HepG2 (cell line): ENCODE data around the gene EXOC3. TPM values are rescaled to one million over a fixed set of nuclear protein-coding genes. Genes with fewer than 3 reads are reported as not detected.

ENCODE experiments used
- ATAC-seq: fragments of 200-7000 bp; cut with Tn5 transposase; 3 replicates; pipeline ENCODE4 v1.9.1; 2020; ENCODE audit warnings: mild to moderate bottlenecking, moderate library complexity
- BruUV-seq: library from RNA; stranded (reverse); fragments of 400-500 nt; replicated peaks from 2 replicates; lab custom pipeline; 2021; lab: Mats Ljungman, UMichigan
- CTCF ChIA-PET: fragments of 300-600 bp; formaldehyde crosslinking; extraction: SDS; loops from one replicate; lab custom pipeline; 2021; ENCODE audit warnings: low total read pairs, inconsistent platforms, low intra/inter-chr PET ratio; lab: Yijun Ruan, JAX
- POLR2A ChIA-PET: fragments of 350-600 bp; sonication (Branson Sonifier 250); formaldehyde crosslinking; loops from one replicate; lab custom pipeline; 2020; ENCODE audit warnings: antibody characterized with exemption, inconsistent platforms; lab: Yijun Ruan, JAX
- DNase-seq: peaks from one replicate; pipeline ENCODE4 v3.0.0-alpha.2; 2015; ENCODE audit warnings: low spot score
- FAIRE-seq: peaks from 3 replicates; lab custom pipeline; 2011; peaks lifted over from hg19 to GRCh38; lab: Jason Lieb, UNC
- H2AFZ ChIP-seq: one replicate; pipeline ENCODE4 v1.6.1; 2011; ENCODE audit warnings: low read length, inconsistent platforms
- H3K27ac ChIP-seq: fragments of 300-600 bp; 3 replicates; pipeline ENCODE4 v1.8.0; 2011; ENCODE audit warnings: mixed run types, mild to moderate bottlenecking, mixed read lengths, low read length, inconsistent platforms; ENCODE audit not compliant: insufficient read depth; ENCODE audit errors: extremely low read length
- H3K27me3 ChIP-seq, 2 experiments: fragments of 200-600 bp in 1 of 2; 2 replicates in 1 of 2; 3 replicates in 1 of 2; pipeline versions ENCODE4 v1.6.0 to v1.8.0; 2011; ENCODE audit warnings: low read length in 2 of 2, mild to moderate bottlenecking in 2 of 2, moderate library complexity in 2 of 2, inconsistent platforms in 1 of 2; ENCODE audit not compliant: insufficient read depth in 2 of 2, control insufficient read depth in 1 of 2
- H3K36me3 ChIP-seq, 2 experiments: fragments of 200-600 bp in 1 of 2; replicated peaks in 1 of 2; 2 replicates in 1 of 2; 3 replicates in 1 of 2; pipeline versions ENCODE4 v1.5.1 to v1.8.0; 2011; ENCODE audit warnings: low read length in 2 of 2, inconsistent platforms in 1 of 2; ENCODE audit not compliant: insufficient read depth in 2 of 2, control insufficient read depth in 1 of 2
- H3K4me1 ChIP-seq: 2 replicates; pipeline ENCODE4 v1.5.1; 2012; ENCODE audit warnings: low read length, inconsistent platforms; ENCODE audit not compliant: insufficient read depth
- H3K4me2 ChIP-seq: 2 replicates; pipeline ENCODE4 v1.6.0; 2011; ENCODE audit warnings: low read depth, low read length, inconsistent platforms
- H3K4me3 ChIP-seq, 3 experiments: fragments of 200-600 bp in 1 of 3; sonication (generic), shearing (Covaris generic) in 1 of 3; replicated peaks in 1 of 3; 2 replicates each; pipeline ENCODE4 v1.5.1; 2011 to 2016; ENCODE audit warnings: low read length in 3 of 3, inconsistent platforms in 2 of 3, low read depth in 2 of 3, mild to moderate bottlenecking in 2 of 3, control low read depth in 1 of 3, mixed read lengths in 1 of 3; ENCODE audit not compliant: insufficient read depth in 1 of 3
- H3K79me2 ChIP-seq: one replicate; pipeline ENCODE4 v1.6.1; 2011; ENCODE audit warnings: low read length, inconsistent platforms; ENCODE audit not compliant: insufficient read depth
- H3K9ac ChIP-seq: 2 replicates; pipeline ENCODE4 v1.6.0; 2011; ENCODE audit warnings: mild to moderate bottlenecking, low read depth, low read length, inconsistent platforms; ENCODE audit not compliant: insufficient read depth
- H3K9me3 ChIP-seq: 2 replicates; pipeline ENCODE4 v1.5.1; 2012; ENCODE audit warnings: mild to moderate bottlenecking, low read length
- H4K20me1 ChIP-seq: 2 replicates; pipeline ENCODE4 v1.6.0; 2011; ENCODE audit warnings: inconsistent platforms, mild to moderate bottlenecking, low read length, moderate library complexity; ENCODE audit not compliant: insufficient read depth
- MNT ChIP-seq: fragments of 450-650 bp; IDR thresholded peaks from 2 replicates; pipeline ENCODE4 v1.6.1; 2016
- MTERF4 ChIP-seq: sonication (generic); formaldehyde crosslinking; IDR thresholded peaks from 2 replicates; pipeline ENCODE4 v1.8.0; 2023; ENCODE audit warnings: mild to moderate bottlenecking, missing genetic modification reagents
- WGBS: methylation state at CpG from one replicate; pipeline ENCODE4 v1.1.6; 2017; ENCODE audit warnings: low lambda C conversion rate; 5-methylcytosine and 5-hydroxymethylcytosine counted together
- in situ Hi-C: cut with HindIII; loops from 2 replicates; pipeline ENCODE4 v1.10.0; 2017; ENCODE audit warnings: low pct_unique_long_range_greater_than_20kb; ENCODE audit not compliant: extremely low pct_ligation_motif_present
- intact Hi-C: fragments of 100-400 bp; cut with micrococcal nuclease; formaldehyde crosslinking; loops from one replicate; pipeline ENCODE4 v1.10.0; 2022; ENCODE audit not compliant: unreplicated experiment
- polyA plus RNA-seq, 8 experiments: library from polyadenylated mRNA; depleted of rRNA in 3 of 8; stranded (reverse) in 7 of 8; unstranded in 1 of 8; fragments of >200 nt; fragmentation: Illumina TruSeq in 4 of 8; extraction: Trizol in 4 of 8; gene quantifications; 2 replicates each; pipeline versions ENCODE4 v1.2.1 to v1.2.3, GENCODE V29; 2011 to 2016; ENCODE audit warnings: low read depth in 4 of 8, missing spikeins in 1 of 8, mixed read lengths in 1 of 8; ENCODE audit not compliant: insufficient read depth in 1 of 8
- total RNA-seq, 5 experiments: library from RNA; depleted of rRNA; stranded (reverse); fragments of >200 nt; fragmentation: Illumina TruSeq; extraction: Trizol; gene quantifications; 2 replicates each; pipeline ENCODE4 v1.2.3, GENCODE V29; 2016; ENCODE audit warnings: low read depth in 1 of 5

Gene EXOC3
- total and polyA plus RNA-seq, 2 of the 13 experiments (the other 11 are each of a cell fraction or from before 2014, with no cell fraction given): 9.2 to 20.5 TPM

GRCh38 chr5:432201-432927 is 10.6 kb upstream of the EXOC3 start:
- FAIRE-seq (no peak), ATAC-seq (no peak), DNase-seq (no peak)
- Histone ChIP-seq H2AFZ (no peak overlapping the region), H3K27me3 (0 out of 5 replicates have a peak, but pooled peaks cover 0 to 2% of the 10 kb centered on the region in 2 experiments), H3K27ac (no peak overlapping the region), H3K4me3 (no peak overlapping the region), H3K4me1 (peaks cover 10% of the 10 kb centered on the region), H3K79me2 (no peaks in the 10 kb centered on the region), H3K9me3 (no peaks in the 10 kb centered on the region), H3K4me2 (no peak overlapping the region), H3K9ac (no peak overlapping the region), H4K20me1 (no peaks in the 10 kb centered on the region), H3K36me3 (no peaks in the 10 kb centered on the region)
- in situ Hi-C loops (no loop called here), intact Hi-C loops (loop anchor here (5.0 kb wide), 1 partner anchor 115 kb away; no protein-coding TSS in a partner anchor)
- TF ChIP-seq MTERF4: no peak
- peak; percentile 53; the same call in 1 of the 2 replicates for TF ChIP-seq MNT
- CTCF ChIA-PET: no interaction called here
- POLR2A ChIA-PET: no interaction called here
- WGBS: 66% methylated on average over 18 of the region's 18 CpGs
- BruUV-seq: no TSS peak
